GM19043 (cell line): ENCODE data around the gene LMAN1L.

ENCODE experiments used
- ATAC-seq: cut with Tn5 transposase; IDR thresholded peaks from one replicate; pipeline ENCODE4 v1.9.1; 2021; ENCODE audit warnings: low read depth; ENCODE audit not compliant: unreplicated experiment

Gene LMAN1L

GRCh38 chr15:74812533-74812932 lies at the start of gene LMAN1L:
Gene LMAN1L (plus strand): TSS chr15:74812835. CDS start chr15:74812855, 20 bp downstream.
- ATAC-seq: no peak

DNA sequence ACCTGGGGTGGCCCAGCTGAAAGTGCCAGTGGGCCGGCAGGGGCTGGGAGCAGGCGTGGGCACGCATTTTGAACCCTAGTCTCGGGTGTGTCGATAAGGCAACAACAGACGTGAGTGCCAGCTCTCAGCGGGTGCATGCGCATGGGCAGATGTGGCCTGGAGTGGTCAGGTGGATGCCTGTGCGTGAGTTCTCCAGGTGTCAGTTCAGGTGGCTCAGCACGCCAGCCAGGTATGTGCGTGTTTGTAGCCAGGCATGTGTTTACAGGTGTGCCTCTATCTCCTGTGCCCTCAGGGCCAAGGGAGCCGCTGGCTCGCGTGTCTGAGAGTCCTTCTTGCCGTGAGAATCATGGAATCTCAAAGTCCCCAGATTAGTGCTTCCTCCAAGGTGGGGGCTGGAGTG lies 49.2 kb upstream of the LMAN1L start:
- no peak for ATAC-seq

DNA sequence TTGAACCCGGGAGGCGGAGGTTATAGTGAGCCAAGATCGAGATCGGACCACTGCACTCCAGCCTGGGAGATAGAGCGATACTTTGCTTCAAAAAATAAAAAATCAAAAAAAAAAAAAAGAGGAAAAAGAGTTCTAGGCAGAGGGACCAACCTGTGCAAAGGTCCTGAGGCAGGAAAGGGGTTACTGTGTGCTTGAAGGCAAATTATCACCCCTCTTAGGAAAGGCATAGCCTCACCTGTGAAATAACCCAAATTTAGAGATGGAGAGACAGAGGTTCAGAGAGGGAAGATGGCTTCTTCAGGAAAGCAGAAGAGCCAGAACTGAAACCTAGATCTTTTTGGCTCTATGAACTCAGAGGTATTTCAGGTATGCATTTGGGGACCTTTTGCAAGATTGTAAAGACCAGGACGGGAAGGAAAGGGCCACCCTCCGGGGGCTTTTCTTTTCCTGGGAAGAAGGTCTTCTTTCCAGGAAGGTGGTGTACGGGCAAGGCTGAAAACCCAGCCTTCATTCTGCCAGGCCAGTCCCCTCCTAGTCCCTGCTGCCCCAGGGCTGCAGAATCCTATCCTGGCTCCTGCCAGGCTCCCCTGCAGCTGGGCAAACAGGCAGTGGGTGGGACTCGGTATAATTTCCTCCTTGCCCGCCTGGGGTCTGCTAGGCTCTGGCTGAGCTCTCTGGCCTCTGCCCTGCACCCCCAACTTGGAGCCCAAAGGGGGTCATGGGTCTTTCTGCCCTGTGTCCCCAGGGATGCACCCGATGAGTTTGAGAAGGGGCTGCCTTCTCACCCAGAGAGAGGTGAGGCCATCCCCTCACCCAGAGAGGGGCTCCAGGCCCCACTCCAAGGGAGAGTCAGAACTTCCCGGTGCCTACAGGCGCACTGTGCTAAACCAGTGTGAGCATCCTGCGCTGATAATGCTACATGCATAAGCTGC lies 45.2 kb upstream of the LMAN1L start:
- no peak for ATAC-seq

DNA sequence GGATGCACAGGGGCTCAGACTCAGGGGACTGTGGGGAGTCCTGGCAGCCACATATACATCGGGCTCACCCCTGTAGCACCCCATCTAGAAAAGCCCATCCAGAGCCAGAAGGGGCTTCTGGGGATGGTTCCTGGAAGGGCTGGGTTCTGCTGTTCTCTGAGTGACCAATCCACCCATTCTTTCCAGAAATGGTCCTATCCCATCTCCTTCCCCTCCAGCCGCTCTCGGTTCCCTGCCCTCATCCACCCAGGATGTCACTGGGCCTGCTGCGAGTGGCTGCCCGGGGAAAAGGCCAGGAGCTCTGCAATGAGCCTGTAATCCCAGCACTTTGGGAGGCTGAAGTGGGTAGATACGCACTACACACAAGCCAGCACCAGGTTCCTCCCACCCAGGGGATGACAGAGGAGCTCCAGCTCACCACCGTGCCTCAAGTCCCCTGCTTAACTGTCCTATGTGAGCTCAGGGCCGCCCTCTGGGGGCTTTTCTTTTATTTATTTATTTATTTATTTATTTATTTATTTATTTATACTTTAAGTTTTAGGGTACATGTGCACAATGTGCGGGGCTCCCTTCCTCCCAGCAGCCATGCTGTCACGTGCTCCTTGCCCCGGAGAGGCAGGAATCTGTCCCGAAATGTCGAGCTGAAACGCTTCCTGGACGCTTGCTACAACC lies 44.4 kb upstream of the LMAN1L start:
- ATAC-seq: no peak

DNA sequence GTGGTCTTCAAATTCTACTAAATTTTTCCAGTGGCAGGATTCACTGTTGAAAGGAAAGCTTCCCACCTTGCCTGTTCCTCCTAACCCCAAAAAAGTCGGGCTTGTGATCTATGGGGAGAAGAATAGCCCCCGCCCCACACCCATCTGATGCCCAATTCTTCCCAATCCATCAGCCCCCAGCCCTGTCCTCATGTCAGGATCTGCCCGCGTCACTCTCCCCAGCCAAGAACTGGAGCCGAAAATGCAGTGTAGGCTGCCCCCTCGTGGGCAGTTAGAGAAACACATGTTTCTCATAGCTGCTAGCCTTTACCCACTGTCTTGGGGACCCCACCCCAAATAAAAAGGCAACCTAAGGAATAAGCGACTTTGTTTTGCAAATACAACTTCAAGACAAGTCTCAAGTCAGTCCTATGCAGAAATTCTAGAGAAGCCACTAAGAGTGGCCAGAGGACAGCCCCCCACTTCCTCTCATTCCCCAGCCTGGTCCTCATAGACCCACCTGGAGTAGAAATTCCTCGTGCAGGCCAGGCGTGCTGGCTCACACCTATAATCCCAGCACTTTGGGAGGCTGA lies 43.8 kb upstream of the LMAN1L start:
- ATAC-seq: no peak

DNA sequence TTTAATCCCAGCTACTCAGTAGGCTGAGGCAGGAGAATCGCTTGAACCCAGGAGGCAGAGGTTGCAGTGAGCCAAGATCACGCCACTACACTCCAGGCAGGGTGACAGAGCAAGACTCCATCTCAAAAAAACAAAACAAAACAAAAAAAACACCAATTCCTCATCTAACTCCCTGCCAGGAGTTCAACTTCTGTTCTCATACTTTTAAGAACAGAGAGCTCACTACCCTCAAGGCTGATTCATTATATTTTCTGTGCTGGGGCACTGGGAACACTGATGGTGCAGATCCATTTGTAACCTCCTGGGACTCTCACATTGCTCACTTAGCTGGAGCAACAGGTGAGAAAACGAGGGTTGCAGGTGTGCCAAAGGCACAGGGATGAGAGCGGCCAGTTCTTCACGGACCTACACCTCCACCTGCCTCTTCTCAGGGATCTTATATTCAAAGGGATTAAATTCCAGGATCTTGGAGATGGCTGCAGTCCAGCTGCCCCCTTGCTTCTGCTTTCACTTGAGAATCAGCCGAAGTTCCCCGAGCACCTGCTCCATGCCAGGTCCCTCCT lies 43.1 kb upstream of the LMAN1L start:
- no peak for ATAC-seq

DNA sequence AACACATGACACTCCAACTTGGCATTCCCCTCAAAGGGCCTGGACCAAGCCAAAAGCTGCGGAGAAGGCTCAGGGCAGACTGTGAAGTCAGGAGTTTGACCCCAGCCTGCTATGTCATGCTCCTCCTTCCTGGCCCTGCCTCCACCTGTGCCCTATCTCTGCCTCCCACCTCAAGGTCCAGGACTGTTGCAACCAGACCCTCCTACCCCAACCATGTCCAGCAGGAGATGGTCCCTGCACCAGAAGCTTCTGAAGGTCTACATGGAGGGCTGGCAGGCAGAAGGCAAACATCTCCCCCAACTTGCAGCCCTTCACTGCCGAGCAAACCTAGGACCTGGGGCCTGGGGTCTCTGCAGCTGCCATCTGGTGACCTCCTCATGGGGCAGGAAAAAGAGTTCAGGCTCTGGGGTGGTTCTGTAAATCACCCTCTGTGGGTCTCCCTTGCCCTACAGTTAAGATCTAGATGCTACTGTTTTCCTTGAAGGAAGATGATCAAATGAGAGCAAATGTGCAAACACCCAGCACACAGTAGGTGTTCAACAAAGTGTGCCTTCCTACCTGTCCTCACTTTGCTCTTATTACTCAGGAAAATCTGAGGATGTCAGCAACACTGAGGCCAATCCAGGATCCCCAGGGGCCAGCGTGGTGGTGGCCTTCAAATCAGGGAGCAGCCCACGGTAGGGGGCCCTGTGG lies 42.3 kb upstream of the LMAN1L start:
- ATAC-seq: no peak

- ATAC-seq: no peak
These were observed 39.3 kb upstream of the LMAN1L start for GRCh38 chr15:74773329-74773728.

GRCh38 chr15:74773731-74774252 lies 38.8 kb upstream of the LMAN1L start:
- no peak for ATAC-seq

GRCh38 chr15:74775132-74775562 lies 37.5 kb upstream of the LMAN1L start:
- ATAC-seq: no peak

DNA sequence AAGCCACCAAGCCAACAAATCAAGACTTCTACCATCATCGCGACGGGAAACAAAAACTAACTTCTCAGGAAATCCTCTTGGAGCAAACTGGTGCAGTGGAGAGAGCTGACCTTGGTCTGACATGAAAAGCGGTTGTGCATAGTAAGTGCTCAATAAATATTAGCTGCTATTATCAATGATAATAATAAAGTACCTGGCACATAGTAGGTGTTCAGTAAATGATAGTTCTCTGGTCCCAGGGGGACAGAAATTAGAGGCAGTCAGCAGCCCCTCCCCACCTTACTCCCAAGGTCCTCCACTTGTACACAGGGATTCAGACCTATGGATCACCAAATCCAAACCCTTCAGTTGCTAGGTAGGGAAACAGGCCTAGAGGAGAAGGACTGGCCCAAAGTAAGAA lies 36.7 kb upstream of the LMAN1L start:
- no peak for ATAC-seq

DNA sequence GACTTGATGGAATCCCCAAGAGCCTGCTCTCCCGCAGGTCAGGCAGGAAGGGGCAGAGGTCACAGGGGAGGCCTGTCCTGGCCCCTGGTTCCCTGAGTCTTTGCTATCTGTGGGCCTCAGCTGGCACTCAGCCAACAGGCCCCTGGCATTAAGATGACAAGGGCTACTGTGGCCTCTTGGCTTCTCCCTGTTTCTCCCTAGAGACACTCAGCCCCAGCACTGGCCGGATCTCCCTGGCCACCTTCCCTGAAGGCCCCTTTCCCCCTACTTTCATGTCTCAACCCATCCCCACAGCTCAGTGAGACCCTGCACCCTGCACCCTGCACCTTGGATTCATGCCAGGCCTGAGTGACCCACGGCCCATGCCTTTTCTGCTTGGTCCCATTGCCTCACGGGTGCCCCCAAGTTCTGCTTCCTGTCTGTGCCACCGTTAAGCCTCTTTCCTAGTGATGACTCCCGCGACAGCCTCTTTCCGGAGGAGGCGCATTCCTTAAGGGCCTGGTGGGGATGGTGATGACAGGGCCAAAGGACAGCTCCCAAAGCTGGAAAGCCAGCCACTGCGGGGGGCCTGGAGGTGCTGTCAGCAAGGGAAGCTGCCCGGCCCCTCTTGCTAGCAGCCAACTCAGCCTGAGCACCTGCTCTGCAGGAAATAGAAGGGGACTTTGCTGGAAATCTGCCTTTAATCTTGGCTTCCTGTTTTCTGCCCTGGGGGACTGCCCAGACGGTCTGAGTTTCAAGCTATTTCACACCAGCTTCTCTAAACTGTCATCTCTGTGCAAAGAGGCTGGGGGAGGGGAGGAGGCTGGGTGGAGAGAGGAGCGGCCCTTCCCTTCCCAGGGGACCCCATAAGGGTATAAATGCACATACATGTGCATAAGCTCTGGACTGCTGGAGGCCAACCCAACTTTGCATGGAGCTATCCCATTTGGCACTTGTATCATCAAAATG lies 35.5 kb upstream of the LMAN1L start:
- no peak for ATAC-seq

DNA sequence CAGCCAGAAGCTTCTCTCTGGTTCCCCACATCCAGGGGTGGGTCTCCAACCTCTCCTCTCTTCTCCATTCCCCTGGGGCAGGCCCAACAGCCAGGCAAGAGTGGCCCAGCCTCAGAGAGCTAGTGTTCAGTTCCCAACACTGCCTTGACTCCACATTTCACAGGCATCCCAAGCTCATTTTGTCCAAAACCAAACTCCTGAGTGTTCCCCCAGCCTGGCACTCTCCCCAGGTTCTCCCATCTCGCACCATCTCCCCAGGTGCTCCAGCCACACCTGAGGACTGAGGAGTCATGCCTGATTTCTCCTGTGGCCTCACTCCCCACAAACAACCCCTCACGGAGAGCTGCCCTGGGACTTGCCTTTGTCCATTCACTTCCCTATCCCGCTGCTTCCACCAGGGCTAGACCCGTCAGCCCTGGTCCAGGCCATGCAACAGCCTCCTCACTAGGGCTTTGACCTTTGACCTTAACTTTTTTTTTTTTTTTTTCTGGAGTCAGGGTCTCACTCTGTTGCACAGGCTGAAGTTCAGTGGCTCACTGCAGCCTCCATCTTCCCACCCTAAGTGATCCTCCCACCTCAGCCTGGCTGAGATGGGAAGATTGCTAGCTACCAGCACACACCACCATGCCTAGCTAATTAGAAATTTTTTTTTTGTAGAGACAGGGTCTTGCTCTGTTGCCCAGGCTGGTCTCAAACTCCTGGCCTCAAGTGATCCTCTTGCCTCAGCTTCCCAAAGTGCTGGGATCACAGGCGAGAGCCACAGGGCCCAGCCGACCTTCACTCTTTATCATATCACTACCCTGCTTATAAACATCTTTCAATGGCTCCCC lies 34.7 kb upstream of the LMAN1L start:
- no peak for ATAC-seq

DNA sequence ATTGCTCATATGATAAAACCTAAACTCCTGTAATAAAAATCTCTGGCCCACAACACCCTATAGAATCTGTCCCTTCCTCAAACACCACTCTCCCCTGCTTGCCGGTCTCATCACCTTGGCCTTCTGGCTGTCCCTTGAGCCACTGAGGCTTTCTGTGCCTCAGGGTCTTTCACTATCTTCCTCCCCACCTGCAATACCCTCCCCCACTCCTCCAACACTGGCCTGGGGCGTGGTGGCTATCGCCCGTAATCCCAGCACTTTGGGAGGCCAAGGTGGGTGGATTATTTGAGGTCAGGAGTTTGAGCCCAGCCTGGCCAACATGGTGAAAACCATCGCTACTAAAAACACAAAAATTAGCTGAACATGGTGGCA lies 34.0 kb upstream of the LMAN1L start:
- ATAC-seq: no peak

- no peak for ATAC-seq
These were observed 33.4 kb upstream of the LMAN1L start for GRCh38 chr15:74779162-74779648.

DNA sequence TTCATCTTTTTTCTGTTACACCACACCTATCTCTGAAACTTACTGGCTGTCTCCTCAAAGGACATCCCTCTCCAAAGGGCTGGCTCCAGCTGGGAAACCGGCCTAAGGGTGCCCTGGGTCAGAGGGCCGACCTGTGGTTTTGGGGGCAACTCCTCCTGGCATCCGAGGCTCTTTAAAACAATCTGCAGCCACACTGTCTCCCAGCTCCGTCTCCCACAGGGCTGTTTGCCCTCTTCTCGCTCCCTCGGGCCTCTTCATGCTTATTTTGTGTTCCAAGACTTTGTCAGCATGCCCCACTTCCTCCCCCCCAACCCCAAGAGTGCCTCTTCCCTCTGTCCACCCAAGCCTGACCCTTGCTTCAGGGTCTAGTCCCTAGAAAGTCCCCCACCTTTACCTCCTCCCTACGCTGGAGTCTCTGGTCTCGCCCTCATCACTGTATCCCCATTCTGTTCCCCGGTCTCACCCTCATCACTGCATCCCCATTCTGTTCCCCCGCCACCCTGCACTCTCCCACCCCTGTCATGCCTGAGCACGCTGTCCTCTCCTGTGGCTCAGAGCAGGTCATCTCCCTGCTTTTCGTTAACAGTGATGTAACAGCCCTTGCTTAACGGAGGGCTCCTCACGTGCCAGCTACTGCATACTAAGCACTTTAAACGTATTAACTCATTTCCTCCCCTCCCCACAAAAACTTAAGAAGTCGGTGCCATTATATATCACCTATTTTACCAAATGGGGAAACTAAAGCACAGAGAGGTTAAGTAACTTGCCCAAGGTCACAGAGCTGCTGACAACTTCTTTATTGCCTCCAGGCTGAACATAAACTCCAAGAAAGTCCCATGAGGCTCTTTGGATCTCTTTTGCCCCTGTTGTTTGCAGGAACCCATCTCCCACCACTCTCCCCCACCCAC lies 31.9 kb upstream of the LMAN1L start:
- no peak for ATAC-seq
